ENCODE results near the gene SUFU. TPM values are rescaled to one million over a fixed set of nuclear protein-coding genes. Genes with fewer than 3 reads are reported as not detected.

The SUFU gene
- total and polyA plus RNA-seq, 2 of the 4 experiments (the other 2 are of a cell fraction), result 2.2 to 11.0 TPM

- no peak overlapping the region for H3K23ac ChIP-seq (ENCODE audit: low read depth, low read length)
- no peak overlapping the region for H3K14ac ChIP-seq (replicated peaks; ENCODE audit: low read depth, low read length)
- H3K9ac ChIP-seq (ENCODE audit: low read depth, low read length), result no peak overlapping the region
- no TSS peak for BruUV-seq (replicated peaks)
- dilution Hi-C loops (cut with HindIII; ENCODE audit: low sequenced_read_pairs, unreplicated experiment), result no loop called here
- H3K9me1 ChIP-seq (ENCODE audit: insufficient read depth, low read length), result no peaks in the 10 kb centered on the region
- intact Hi-C loops (cut with micrococcal nuclease), result no loop called here
- H3K4me3 ChIP-seq (ENCODE audit: insufficient read depth, low read depth, low read length), result no peak overlapping the region
- H3K27me3 ChIP-seq (ENCODE audit: control insufficient read depth, insufficient read depth, low read length), result peaks cover 6% of the 10 kb centered on the region
- no peak overlapping the region for H2AFZ ChIP-seq (replicated peaks; ENCODE audit: low read length, poor library complexity)
- no peak overlapping the region for H2BK20ac ChIP-seq (ENCODE audit: low read depth, low read length)
- DNase-seq (no peak), ATAC-seq (ENCODE audit: low read depth) (no peak)
- H3K27ac ChIP-seq (ENCODE audit: insufficient read depth, low read length), result no peak overlapping the region
- H3K9me3 ChIP-seq (ENCODE audit: control insufficient read depth, insufficient read depth, low read length), result no peaks in the 10 kb centered on the region
- H3K56ac ChIP-seq (ENCODE audit: extremely low read depth, insufficient read depth, low read length), result no peak overlapping the region
- WGBS, 2 experiments (ENCODE audit: extremely low coverage in 2 of 2, insufficient read length in 1 of 2), result no CpG with 5 or more reads among the region's 6 CpGs
- H3K18ac ChIP-seq (ENCODE audit: low read depth, low read length), result no peak overlapping the region
- no peak overlapping the region for H2AK9ac ChIP-seq (replicated peaks; ENCODE audit: low read depth, low read length, poor library complexity)
- no peaks in the 10 kb centered on the region for H3K36me3 ChIP-seq (ENCODE audit: control insufficient read depth, insufficient read depth, low read length)
- no peaks in the 10 kb centered on the region for H3K79me1 ChIP-seq (ENCODE audit: low read depth in 1 of 2, low read length in 2 of 2)
- no peak overlapping the region for H4K5ac ChIP-seq (ENCODE audit: low read depth, low read length)
- H2BK120ac ChIP-seq (ENCODE audit: low read depth, low read length), result no peak overlapping the region
- no peak overlapping the region for H4K8ac ChIP-seq (ENCODE audit: low read depth in 2 of 2, low read length in 2 of 2)
- TF ChIP-seq POLR2A (IDR thresholded peaks at IDR 0.05; ENCODE audit: low read depth, low read length) (no peak), RCOR1 (IDR thresholded peaks at IDR 0.05; ENCODE audit: insufficient replicate concordance, low read length) (no peak), USF2 (IDR thresholded peaks at IDR 0.05; ENCODE audit: low read depth, low read length) (no peak), FOS (IDR thresholded peaks at IDR 0.05; ENCODE audit: low read depth, low read length) (no peak), SMC3 (IDR thresholded peaks at IDR 0.05; ENCODE audit: low read depth, low read length) (no peak), CEBPB (IDR thresholded peaks at IDR 0.05; ENCODE audit: low read depth, low read length) (no peak), MAFK (IDR thresholded peaks at IDR 0.05; ENCODE audit: low read depth, low read length) (no peak)
- 0 out of 2 replicates have a peak, but pooled peaks cover 2% of the 10 kb centered on the region for H3K4me1 ChIP-seq (ENCODE audit: control insufficient read depth, insufficient read depth, low read length)
- H2BK15ac ChIP-seq (ENCODE audit: low read depth, low read length), result no peak overlapping the region
- in situ Hi-C loops (cut with MboI; ENCODE audit: low sequenced_read_pairs), result no loop called here
- H4K20me1 ChIP-seq (ENCODE audit: insufficient read depth, low read length), result no peaks in the 10 kb centered on the region
- no peak overlapping the region for H2BK5ac ChIP-seq (ENCODE audit: low read depth, low read length, poor library complexity, severe bottlenecking)
- H3K4me2 ChIP-seq (ENCODE audit: low read depth, low read length), result no peak overlapping the region
- no peak overlapping the region for H2AK5ac ChIP-seq (ENCODE audit: low read depth, low read length)
- H4K91ac ChIP-seq (ENCODE audit: insufficient read depth, low read depth, low read length), result no peak overlapping the region
- H3K4ac ChIP-seq (ENCODE audit: low read depth, low read length), result no peak overlapping the region
- CTCF ChIA-PET, result no interaction called here
- POLR2A ChIA-PET (ENCODE audit: unreplicated experiment), result no interaction called here
Observed at GRCh38 chr10:102467318-102467717, 36.5 kb upstream of the SUFU start.

Data from IMR-90 (cell line).